Small intestine (tissue), 7 donors: ENCODE results near the gene PTGR3. TPM values are rescaled to one million over a fixed set of nuclear protein-coding genes. Genes with fewer than 3 reads are reported as not detected.

Source experiments
- DNase-seq, 2 donors: peaks; one replicate each; pipeline versions ENCODE4 v3.0.0 to v3.0.0-alpha.2; 2013
- FAIRE-seq: peaks from 2 replicates; lab custom pipeline; 2012; peaks lifted over from hg19 to GRCh38; lab: Jason Lieb, UNC
- H3K27ac ChIP-seq, 3 donors: one replicate each; pipeline ENCODE4 v1.5.1; 2013; ENCODE audit warnings: low read length in 2 of 3, mild to moderate bottlenecking in 2 of 3, control low read depth in 1 of 3, inconsistent platforms in 1 of 3, low read depth in 1 of 3, moderate library complexity in 1 of 3
- H3K27me3 ChIP-seq, 3 donors: one replicate each; pipeline ENCODE4 v1.6.1; 2013; ENCODE audit warnings: low read length in 3 of 3, inconsistent platforms in 1 of 3; ENCODE audit not compliant: control insufficient read depth in 3 of 3, insufficient read depth in 3 of 3
- H3K36me3 ChIP-seq, 3 donors: one replicate each; pipeline ENCODE4 v1.6.1; 2013; ENCODE audit warnings: low read length in 3 of 3, inconsistent platforms in 1 of 3, low read depth in 1 of 3, mild to moderate bottlenecking in 1 of 3, moderate library complexity in 1 of 3; ENCODE audit not compliant: control insufficient read depth in 3 of 3, insufficient read depth in 2 of 3
- H3K4me1 ChIP-seq, 3 donors: one replicate each; pipeline ENCODE4 v1.6.1; 2013; ENCODE audit warnings: low read length in 2 of 3, inconsistent platforms in 1 of 3, low read depth in 1 of 3, mild to moderate bottlenecking in 1 of 3, moderate library complexity in 1 of 3; ENCODE audit not compliant: control insufficient read depth in 3 of 3, insufficient read depth in 2 of 3
- H3K4me3 ChIP-seq, 3 donors: one replicate each; pipeline ENCODE4 v1.5.1; 2013; ENCODE audit warnings: low read length in 3 of 3, control low read depth in 1 of 3, inconsistent platforms in 1 of 3, low read depth in 1 of 3, mild to moderate bottlenecking in 1 of 3, moderate library complexity in 1 of 3
- H3K9me3 ChIP-seq, 2 donors: one replicate each; pipeline ENCODE4 v1.6.1; 2013; ENCODE audit warnings: low read depth in 1 of 2, low read length in 1 of 2; ENCODE audit not compliant: control insufficient read depth in 2 of 2, insufficient read depth in 1 of 2
- WGBS, 3 donors: extraction: QIAGEN DNeasy Blood & Tissue Kit; methylation state at CpG; one replicate each; pipeline ENCODE4 v1.1.7; 2013; 5-methylcytosine and 5-hydroxymethylcytosine counted together
- polyA plus RNA-seq, 4 donors: library from polyadenylated mRNA; stranded (reverse) in 3 of 4; unstranded in 1 of 4; fragments of 200-250 nt in 3 of 4; fragments of 120-200 nt in 1 of 4; gene quantifications; one replicate each; pipeline versions ENCODE4 v1.2.1 to v1.2.3, GENCODE V29; 2013
- donor health status: healthy with polysubstance abuse.
- donor health status: control.
- donor health status: control.
- donor health status: Bipolar disorder and iron deficiency.
- donor health status: healthy.

Gene PTGR3
- polyA plus RNA-seq, 4 donors = 11.6 to 49.7 (median 22.1) TPM

GRCh38 chr18:75244351-75245313, 35.7 kb upstream of the PTGR3 start:
- no peaks in the 10 kb centered on the region for H3K27me3 ChIP-seq
- peaks cover 0 to 18% (median 0%) of the 10 kb centered on the region in 3 donors for H3K36me3 ChIP-seq
- H3K4me1 ChIP-seq = peaks cover 7 to 29% (median 10%) of the 10 kb centered on the region in 3 donors
- FAIRE-seq (no peak), DNase-seq (peak; percentile 41 to 42)
- no peak overlapping the region for H3K4me3 ChIP-seq
- peaks cover 0 to 9% of the 10 kb centered on the region in 2 donors for H3K9me3 ChIP-seq
- H3K27ac ChIP-seq = no peak overlapping the region
- WGBS, 3 donors = 72 to 88% (median 87%) methylated on average over 19 of the region's 19 CpGs

GRCh38 chr18:75241705-75242104, 32.8 kb upstream of the PTGR3 start:
- H3K9me3 ChIP-seq = peaks cover 0 to 9% of the 10 kb centered on the region in 2 donors
- peaks cover 0 to 23% (median 0%) of the 10 kb centered on the region in 3 donors for H3K36me3 ChIP-seq
- FAIRE-seq = no peak
- H3K27me3 ChIP-seq = no peaks in the 10 kb centered on the region
- 43 to 68% (median 56%) methylated on average over 1 of the region's 1 CpG for WGBS, 3 donors
- H3K27ac ChIP-seq = no peak overlapping the region
- peak in 1 of 2 donors; percentile 41 for DNase-seq
- H3K4me1 ChIP-seq = peaks cover 0 to 7% (median 2%) of the 10 kb centered on the region in 3 donors
- H3K4me3 ChIP-seq = no peak overlapping the region

GRCh38 chr18:75240433-75240832, 31.5 kb upstream of the PTGR3 start:
- Histone ChIP-seq H3K36me3 (peaks cover 0 to 30% (median 0%) of the 10 kb centered on the region in 3 donors), H3K27ac (no peak overlapping the region), H3K27me3 (no peaks in the 10 kb centered on the region), H3K4me3 (no peak overlapping the region), H3K9me3 (peaks cover 0 to 9% of the 10 kb centered on the region in 2 donors), H3K4me1 (peaks cover 0 to 2% (median 0%) of the 10 kb centered on the region in 3 donors)
- FAIRE-seq = no peak
- whole genome bisulfite sequencing, 3 donors = 84 to 94% (median 86%) methylated on average over 10 of the region's 10 CpGs
- DNase-seq = peak in 1 of 2 donors; percentile 20

GRCh38 chr18:75238786-75239185, 29.8 kb upstream of the PTGR3 start:
- FAIRE-seq = no peak

GRCh38 chr18:75238100-75238499, 29.2 kb upstream of the PTGR3 start:
- whole genome bisulfite sequencing, 3 donors = 91 to 93% (median 93%) methylated on average over 13 of the region's 13 CpGs
- Histone ChIP-seq H3K9me3 (peaks cover 0 to 9% of the 10 kb centered on the region in 2 donors), H3K27me3 (no peaks in the 10 kb centered on the region), H3K4me3 (no peak overlapping the region), H3K4me1 (no peaks in the 10 kb centered on the region), H3K27ac (no peak overlapping the region), H3K36me3 (peaks cover 0 to 38% (median 2%) of the 10 kb centered on the region in 3 donors)
- FAIRE-seq (no peak), DNase-seq (no peak)

More at GRCh38 chr18:75238786-75239185, 29.8 kb upstream of the PTGR3 start:
- no peak for DNase-seq
- no peak overlapping the region for H3K4me3 ChIP-seq
- peaks cover 0 to 37% (median 2%) of the 10 kb centered on the region in 3 donors for H3K36me3 ChIP-seq
- peaks cover 0 to 9% of the 10 kb centered on the region in 2 donors for H3K9me3 ChIP-seq
- H3K27me3 ChIP-seq = no peaks in the 10 kb centered on the region
- 89 to 95% (median 93%) methylated on average over 10 of the region's 10 CpGs for WGBS, 3 donors
- H3K27ac ChIP-seq = no peak overlapping the region
- peaks cover 0 to 2% (median 0%) of the 10 kb centered on the region in 3 donors for H3K4me1 ChIP-seq

- 89 to 90% (median 90%) methylated on average over 13 of the region's 13 CpGs for WGBS, 3 donors
- DNase-seq = no peak
- Histone ChIP-seq H3K4me3 (no peak overlapping the region), H3K36me3 (peaks cover 0 to 37% (median 2%) of the 10 kb centered on the region in 3 donors), H3K27me3 (no peaks in the 10 kb centered on the region), H3K9me3 (no peaks in the 10 kb centered on the region), H3K27ac (no peak overlapping the region), H3K4me1 (peaks cover 0 to 5% (median 2%) of the 10 kb centered on the region in 3 donors)
- FAIRE-seq = no peak
These were observed 27.0 kb upstream of the PTGR3 start for GRCh38 chr18:75235896-75236295.

- peaks cover 0 to 5% (median 2%) of the 10 kb centered on the region in 3 donors for H3K4me1 ChIP-seq
- no peaks in the 10 kb centered on the region for H3K27me3 ChIP-seq
- 89 to 91% (median 90%) methylated on average over 12 of the region's 12 CpGs for WGBS, 3 donors
- peaks cover 0 to 41% (median 2%) of the 10 kb centered on the region in 3 donors for H3K36me3 ChIP-seq
- no peak for DNase-seq
- no peak overlapping the region for H3K27ac ChIP-seq
- no peak overlapping the region for H3K4me3 ChIP-seq
- FAIRE-seq = no peak
- no peaks in the 10 kb centered on the region for H3K9me3 ChIP-seq
These were observed 26.0 kb upstream of the PTGR3 start for GRCh38 chr18:75234901-75235300.

- Histone ChIP-seq H3K27ac (no peak overlapping the region), H3K36me3 (peaks cover 0 to 33% (median 2%) of the 10 kb centered on the region in 3 donors), H3K4me3 (no peak overlapping the region), H3K27me3 (no peaks in the 10 kb centered on the region), H3K4me1 (peaks cover 5 to 30% (median 21%) of the 10 kb centered on the region in 3 donors), H3K9me3 (no peaks in the 10 kb centered on the region)
- no peak for FAIRE-seq
- WGBS, 3 donors = 66 to 87% (median 75%) methylated on average over 5 of the region's 5 CpGs
- no peak for DNase-seq
These were observed 22.1 kb upstream of the PTGR3 start for GRCh38 chr18:75231053-75231406.
